Right lobe of liver (tissue), 4 donors: ENCODE data around the gene PLA2G4D.

ENCODE experiments used
- CTCF ChIP-seq, 4 donors: fragments of 200-600 bp in 3 of 4; fragments of 450-650 bp in 1 of 4; IDR thresholded peaks; one replicate each; pipeline versions ENCODE4 v1.5.1 to v1.8.0; 2016 to 2022; ENCODE audit warnings: antibody characterized with exemption in 4 of 4, mild to moderate bottlenecking in 2 of 4
- POLR2A ChIP-seq: fragments of 450-650 bp; IDR thresholded peaks from one replicate; pipeline ENCODE4 v1.6.1; 2017; ENCODE audit warnings: antibody characterized with exemption, mild to moderate bottlenecking
- donor health status: DM: no; HTN: no; CAD: no.
- donor health status: DM: no; HTN: no; CAD: no.
- donor health status: DM: no; HTN: yes; CAD: no.

GRCh38 chr15:42093966-42094365 lies 396 bp downstream of the PLA2G4D start:
- TF ChIP-seq CTCF (IDR thresholded peaks at IDR 0.05) (no peak), POLR2A (no peak)
